Tibial nerve (tissue), 4 donors: ENCODE data around the gene ZBTB32. TPM values are rescaled to one million over a fixed set of nuclear protein-coding genes. Genes with fewer than 3 reads are reported as not detected.

Source experiments
- DNase-seq, 2 donors: peaks; one replicate each; pipeline ENCODE4 v3.0.0-alpha.2; 2019; ENCODE audit warnings: low spot score in 2 of 2
- H3K27ac ChIP-seq, 4 donors: fragments of 200-600 bp; sonication (generic) in 3 of 4; one replicate each; pipeline ENCODE4 v1.5.1; 2017 to 2019; ENCODE audit warnings: mild to moderate bottlenecking in 1 of 4
- H3K27me3 ChIP-seq, 2 donors: fragments of 200-600 bp; sonication (generic) in 1 of 2; one replicate each; pipeline versions ENCODE4 v1.5.1 to v1.6.0; 2017 to 2019
- H3K36me3 ChIP-seq, 3 donors: fragments of 200-600 bp; sonication (generic); one replicate each; pipeline ENCODE4 v1.5.1; 2018 to 2019
- H3K4me1 ChIP-seq, 4 donors: fragments of 200-600 bp; sonication (generic) in 3 of 4; one replicate each; pipeline ENCODE4 v1.5.1; 2017 to 2019
- H3K4me3 ChIP-seq, 4 donors: fragments of 200-600 bp; sonication (generic) in 3 of 4; one replicate each; pipeline ENCODE4 v1.5.1; 2017 to 2019; ENCODE audit warnings: mild to moderate bottlenecking in 1 of 4, moderate library complexity in 1 of 4
- H3K9me3 ChIP-seq, 4 donors: fragments of 200-600 bp; sonication (generic) in 3 of 4; one replicate each; pipeline ENCODE4 v1.5.1; 2017 to 2019
- EP300 ChIP-seq, 2 donors: sonication (generic); formaldehyde crosslinking; IDR thresholded peaks; one replicate each; pipeline ENCODE4 v1.6.1; 2017; ENCODE audit warnings: antibody characterized with exemption in 2 of 2, mild to moderate bottlenecking in 1 of 2
- POLR2A ChIP-seq, 2 donors: fragments of 450-650 bp; IDR thresholded peaks; one replicate each; pipeline ENCODE4 v1.6.1; 2017; ENCODE audit warnings: antibody characterized with exemption in 2 of 2, mild to moderate bottlenecking in 2 of 2, moderate library complexity in 2 of 2
- WGBS, 2 donors: methylation state at CpG; one replicate each; pipeline ENCODE4 v1.1.5; 2018; 5-methylcytosine and 5-hydroxymethylcytosine counted together
- total RNA-seq, 4 donors: library from RNA; depleted of rRNA; stranded (reverse); fragments of >200 nt; gene quantifications; one replicate each; pipeline ENCODE4 v1.1.0, GENCODE V29; 2016
- TF ChIP-seq, protein P1 (sequence below), 5 experiments: fragments of 200-600 bp in 3 of 5; fragments of 450-650 bp in 2 of 5; sonication (generic) in 3 of 5; IDR thresholded peaks; one replicate each; pipeline ENCODE4 v1.5.1; 2016 to 2019; ENCODE audit warnings: antibody characterized with exemption in 5 of 5, mild to moderate bottlenecking in 3 of 5, moderate library complexity in 2 of 5

Gene ZBTB32
- total RNA-seq, 4 donors from 2014 or later = not detected

DNA sequence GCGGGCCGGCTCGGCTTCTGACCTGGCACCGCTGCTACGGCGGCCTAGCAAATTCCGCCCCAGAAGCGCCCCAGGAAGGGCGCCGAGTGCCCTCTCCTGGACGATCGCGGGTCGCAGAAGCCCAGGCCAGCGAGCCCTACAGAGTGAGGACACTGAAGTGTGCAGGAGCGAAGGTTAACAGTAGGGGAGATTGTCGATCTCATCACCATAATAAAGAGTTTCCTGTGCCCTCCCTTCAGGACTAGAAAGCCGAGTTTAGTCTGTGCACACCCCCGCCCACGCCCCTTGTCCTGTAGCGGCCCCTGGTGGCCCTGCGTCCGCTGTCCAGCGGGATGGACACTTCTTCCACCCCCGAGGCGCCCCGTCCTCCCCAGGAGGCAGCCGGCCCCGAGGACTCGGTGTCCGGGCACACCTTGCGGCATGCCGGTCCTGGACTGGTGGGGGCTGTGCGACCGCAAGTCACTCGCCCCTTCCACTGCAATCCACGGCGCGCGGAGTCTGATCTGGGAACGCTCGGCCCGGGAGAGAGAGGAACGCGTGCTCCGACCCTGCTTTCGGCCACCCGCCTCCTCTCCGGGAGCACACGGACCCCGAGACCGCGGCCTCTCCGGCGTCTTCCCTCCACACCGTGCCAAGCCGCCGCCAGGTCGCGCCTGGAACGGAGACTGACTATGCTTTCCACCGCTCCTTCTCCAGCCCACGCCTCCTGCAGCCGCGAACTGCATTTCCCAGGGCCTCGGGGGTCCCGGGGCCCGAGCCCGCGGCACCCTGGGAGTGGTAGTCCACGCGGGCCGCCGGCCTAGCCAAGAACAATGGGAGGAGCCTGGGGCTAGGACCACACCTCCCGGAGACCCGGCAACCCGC lies 12.7 kb downstream of the ZBTB32 start:
- Histone ChIP-seq H3K27ac (peak overlapping the region; percentile 88 to 94 (median 90)), H3K36me3 (peaks cover 0 to 25% (median 5%) of the 10 kb centered on the region in 3 donors), H3K9me3 (no peaks in the 10 kb centered on the region), H3K4me1 (peaks cover 0 to 46% (median 23%) of the 10 kb centered on the region in 4 donors), H3K27me3 (no peaks in the 10 kb centered on the region), H3K4me3 (peak overlapping the region; percentile 57 to 95 (median 79))
- WGBS, 2 donors = 1% methylated on average over 48 to 51 of the region's 77 CpGs
- TF ChIP-seq EP300 (IDR thresholded peaks at IDR 0.05) = peak in 1 of 2 donors; percentile 65
- peak in 1 of 2 donors; percentile 30 for TF ChIP-seq POLR2A (IDR thresholded peaks at IDR 0.05)
- TF ChIP-seq, protein P1, sequence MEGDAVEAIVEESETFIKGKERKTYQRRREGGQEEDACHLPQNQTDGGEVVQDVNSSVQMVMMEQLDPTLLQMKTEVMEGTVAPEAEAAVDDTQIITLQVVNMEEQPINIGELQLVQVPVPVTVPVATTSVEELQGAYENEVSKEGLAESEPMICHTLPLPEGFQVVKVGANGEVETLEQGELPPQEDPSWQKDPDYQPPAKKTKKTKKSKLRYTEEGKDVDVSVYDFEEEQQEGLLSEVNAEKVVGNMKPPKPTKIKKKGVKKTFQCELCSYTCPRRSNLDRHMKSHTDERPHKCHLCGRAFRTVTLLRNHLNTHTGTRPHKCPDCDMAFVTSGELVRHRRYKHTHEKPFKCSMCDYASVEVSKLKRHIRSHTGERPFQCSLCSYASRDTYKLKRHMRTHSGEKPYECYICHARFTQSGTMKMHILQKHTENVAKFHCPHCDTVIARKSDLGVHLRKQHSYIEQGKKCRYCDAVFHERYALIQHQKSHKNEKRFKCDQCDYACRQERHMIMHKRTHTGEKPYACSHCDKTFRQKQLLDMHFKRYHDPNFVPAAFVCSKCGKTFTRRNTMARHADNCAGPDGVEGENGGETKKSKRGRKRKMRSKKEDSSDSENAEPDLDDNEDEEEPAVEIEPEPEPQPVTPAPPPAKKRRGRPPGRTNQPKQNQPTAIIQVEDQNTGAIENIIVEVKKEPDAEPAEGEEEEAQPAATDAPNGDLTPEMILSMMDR (IDR thresholded peaks at IDR 0.05) = peak; percentile 80 to 97 (median 89)
- peak; percentile 89 to 92 for DNase-seq

DNA sequence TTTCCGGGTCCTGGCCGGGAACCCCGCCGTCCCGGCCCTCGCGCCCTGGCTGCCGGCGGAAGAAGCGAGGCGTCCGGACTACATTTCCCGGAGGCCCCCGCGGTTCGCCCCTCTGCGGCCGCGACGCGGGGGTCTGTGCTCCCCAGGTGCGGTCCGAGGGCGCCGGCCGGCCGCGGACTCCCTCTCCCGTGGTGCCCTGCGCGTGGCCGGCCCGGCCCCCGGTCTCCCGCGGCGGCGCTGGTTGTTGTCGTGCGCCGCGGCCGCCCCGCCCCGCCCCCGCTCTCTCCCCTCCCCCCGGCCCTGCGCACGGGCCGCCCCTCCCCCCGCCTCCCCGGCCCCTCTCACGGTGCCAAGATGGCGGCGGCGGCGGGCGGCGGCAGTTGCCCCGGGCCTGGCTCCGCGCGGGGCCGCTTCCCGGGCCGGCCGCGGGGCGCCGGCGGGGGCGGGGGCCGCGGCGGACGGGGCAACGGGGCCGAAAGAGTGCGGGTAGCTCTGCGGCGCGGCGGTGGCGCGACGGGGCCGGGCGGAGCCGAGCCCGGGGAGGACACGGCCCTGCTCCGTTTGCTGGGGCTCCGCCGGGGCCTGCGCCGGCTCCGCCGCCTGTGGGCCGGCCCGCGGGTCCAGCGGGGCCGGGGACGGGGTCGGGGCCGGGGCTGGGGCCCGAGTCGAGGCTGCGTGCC lies 13.4 kb downstream of the ZBTB32 start, which contains the start of gene KMT2B:
Gene KMT2B (plus strand): TSS at position 339 of the 680 bp plus-strand sequence. CDS start 16 bp downstream, at position 355.
- TF ChIP-seq POLR2A (IDR thresholded peaks at IDR 0.05) (peak in 1 of 2 donors; percentile 11), EP300 (IDR thresholded peaks at IDR 0.05) (peak in 1 of 2 donors; percentile 22)
- TF ChIP-seq, protein P1 (IDR thresholded peaks at IDR 0.05) = no peak

DNA sequence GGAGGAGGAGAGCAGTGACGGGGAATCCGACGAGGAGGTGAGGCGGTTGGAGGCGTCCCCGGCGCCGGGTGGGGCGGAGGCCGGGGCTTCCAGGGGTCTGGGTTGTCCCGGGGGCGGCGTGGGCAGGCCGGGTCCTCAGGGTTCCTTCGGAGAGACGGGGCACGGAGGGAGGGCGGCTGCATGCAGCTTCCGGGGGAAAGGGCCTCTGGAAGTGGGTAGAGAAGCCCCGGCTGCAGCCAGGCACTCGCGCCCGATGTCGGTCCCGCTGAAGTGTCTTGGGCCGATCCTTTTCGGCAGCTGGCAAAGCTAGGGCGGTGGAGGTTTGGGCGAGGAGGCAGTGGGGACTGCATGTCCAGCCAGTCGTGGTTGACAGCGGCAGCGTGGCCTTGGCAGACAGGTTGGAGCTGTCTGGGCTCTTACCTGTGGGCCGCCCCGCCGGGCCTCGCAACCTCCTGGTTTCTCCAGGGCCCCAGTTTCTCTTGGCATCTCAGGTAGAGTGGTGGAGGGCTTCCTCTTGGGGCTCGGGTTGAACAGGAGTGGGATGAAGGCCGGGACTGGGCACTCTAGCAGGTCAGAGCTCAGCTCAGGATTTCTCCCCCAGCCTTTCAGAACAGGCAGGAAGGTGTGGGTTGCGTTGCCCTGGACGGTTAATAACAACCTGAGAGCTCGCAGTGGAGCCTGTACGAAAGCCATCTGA lies 14.1 kb downstream of the ZBTB32 start:
- no peak for TF ChIP-seq POLR2A (IDR thresholded peaks at IDR 0.05)
- TF ChIP-seq, protein P1 (IDR thresholded peaks at IDR 0.05) = no peak
- TF ChIP-seq EP300 (IDR thresholded peaks at IDR 0.05) = no peak
- Histone ChIP-seq H3K36me3 (peaks cover 0 to 40% (median 18%) of the 10 kb centered on the region in 3 donors), H3K27ac (peak overlapping the region; percentile 80 to 94 (median 82)), H3K27me3 (no peaks in the 10 kb centered on the region), H3K9me3 (no peaks in the 10 kb centered on the region), H3K4me1 (peaks cover 0 to 46% (median 23%) of the 10 kb centered on the region in 4 donors), H3K4me3 (peak overlapping the region; percentile 64 to 95 (median 83))
- WGBS, 2 donors = 1 to 4% methylated on average over 19 to 26 of the region's 42 CpGs
- no peak for DNase-seq

More for the DNA sequence above, 13.4 kb downstream of the ZBTB32 start, which contains the start of gene KMT2B:
- Histone ChIP-seq H3K4me3 (peak within 1 kb of the TSS; percentile 64 to 95 (median 83)), H3K9me3 (no peaks in the 10 kb centered on the region), H3K4me1 (peaks cover 0 to 46% (median 23%) of the 10 kb centered on the region in 4 donors), H3K36me3 (peaks cover 0 to 33% (median 11%) of the 10 kb centered on the region in 3 donors), H3K27ac (peak within 1 kb of the TSS; percentile 88 to 94 (median 90)), H3K27me3 (no peaks in the 10 kb centered on the region)
- peak in 1 of 2 donors; percentile 70 for DNase-seq
- 0 to 1% methylated on average over 26 to 37 of the region's 109 CpGs for WGBS, 2 donors

DNA sequence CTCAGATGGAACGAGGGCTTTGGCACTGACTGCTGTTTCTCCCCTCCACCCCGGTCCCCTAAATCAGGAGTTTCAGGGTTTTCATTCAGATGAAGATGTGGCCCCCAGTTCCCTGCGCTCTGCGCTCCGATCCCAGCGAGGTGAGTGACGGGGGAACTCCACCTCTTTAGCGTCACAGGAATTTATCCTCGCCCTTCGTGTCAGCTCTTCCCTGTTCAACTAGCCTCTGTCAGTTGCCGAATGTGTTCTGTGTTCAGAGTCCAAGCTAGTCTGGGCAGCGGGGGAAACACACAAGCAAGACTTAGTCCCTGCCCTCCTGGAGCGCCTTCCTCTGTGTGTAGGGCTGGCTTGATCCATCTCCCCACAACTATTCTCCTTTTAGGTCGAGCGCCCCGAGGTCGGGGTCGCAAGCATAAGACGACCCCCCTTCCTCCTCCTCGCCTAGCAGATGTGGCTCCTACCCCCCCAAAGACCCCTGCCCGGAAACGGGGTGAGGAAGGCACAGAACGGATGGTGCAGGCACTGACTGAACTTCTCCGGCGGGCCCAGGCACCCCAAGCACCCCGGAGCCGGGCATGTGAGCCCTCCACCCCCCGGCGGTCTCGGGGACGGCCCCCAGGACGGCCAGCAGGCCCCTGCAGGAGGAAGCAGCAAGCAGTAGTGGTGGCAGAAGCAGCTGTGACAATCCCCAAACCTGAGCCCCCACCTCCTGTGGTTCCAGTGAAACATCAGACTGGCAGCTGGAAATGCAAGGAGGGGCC lies 15.2 kb downstream of the ZBTB32 start:
- DNase-seq = no peak
- peaks cover 0 to 51% (median 28%) of the 10 kb centered on the region in 3 donors for H3K36me3 ChIP-seq
- TF ChIP-seq POLR2A (IDR thresholded peaks at IDR 0.05) (no peak), EP300 (IDR thresholded peaks at IDR 0.05) (no peak)
- TF ChIP-seq, protein P1 (IDR thresholded peaks at IDR 0.05) = no peak
- H3K4me3 ChIP-seq = peak overlapping the region in 2 of 4 donors; percentile 64 to 71
- H3K27ac ChIP-seq = peak overlapping the region in 1 of 4 donors; percentile 94
- H3K4me1 ChIP-seq = peaks cover 0 to 46% (median 23%) of the 10 kb centered on the region in 4 donors
- no peaks in the 10 kb centered on the region for H3K27me3 ChIP-seq
- WGBS, 2 donors = 81 to 83% methylated on average over 23 to 32 of the region's 32 CpGs
- H3K9me3 ChIP-seq = no peaks in the 10 kb centered on the region
